GM19193 (cell line): ENCODE results near the gene C17orf58.
A peak's percentile ranks its signal among the peaks of the same experiment; 100 is the strongest.

Experiments used
- POLR2A ChIP-seq: IDR thresholded peaks from 4 replicates; pipeline ENCODE4 v1.6.1; 2011; ENCODE audit not compliant: insufficient read depth, insufficient read length; ENCODE audit errors: extremely low read depth

The C17orf58 gene

GRCh38 chr17:68013385-68013784, 17.1 kb upstream of the C17orf58 start:
- TF ChIP-seq POLR2A = no peak

GRCh38 chr17:68011199-68011665, 15.0 kb upstream of the C17orf58 start:
- TF ChIP-seq POLR2A = no peak

- no peak for TF ChIP-seq POLR2A
Observed at GRCh38 chr17:68006797-68007196, 10.5 kb upstream of the C17orf58 start.

GRCh38 chr17:68004201-68004600, 7.9 kb upstream of the C17orf58 start:
- no peak for TF ChIP-seq POLR2A

GRCh38 chr17:67999291-67999911, 3.1 kb upstream of the C17orf58 start:
- no peak for TF ChIP-seq POLR2A

GRCh38 chr17:67998466-67998865, 2.2 kb upstream of the C17orf58 start:
- no peak for TF ChIP-seq POLR2A

- no peak for TF ChIP-seq POLR2A
Observed at GRCh38 chr17:67995570-67996263, 552 bp downstream of the C17orf58 start.

GRCh38 chr17:67994817-67995569, 1.3 kb downstream of the C17orf58 start:
- TF ChIP-seq POLR2A = no peak

GRCh38 chr17:67993998-67994361, 2.3 kb downstream of the C17orf58 start:
- no peak for TF ChIP-seq POLR2A

- peak; percentile 60 for TF ChIP-seq POLR2A
Observed at GRCh38 chr17:67993153-67993997, 2.9 kb downstream of the C17orf58 start.

- no peak for TF ChIP-seq POLR2A
Observed at GRCh38 chr17:67992548-67993152, 3.6 kb downstream of the C17orf58 start.

GRCh38 chr17:67990909-67991308, 5.4 kb downstream of the C17orf58 start:
- TF ChIP-seq POLR2A = no peak

GRCh38 chr17:67983383-67983688, 12.9 kb downstream of the C17orf58 start:
- TF ChIP-seq POLR2A = no peak

- TF ChIP-seq POLR2A = no peak
Observed at GRCh38 chr17:67982686-67983382, 13.4 kb downstream of the C17orf58 start.
